Subcutaneous adipose tissue (tissue), 4 donors: ENCODE measurements around the gene ST8SIA2. TPM values are rescaled to one million over a fixed set of nuclear protein-coding genes. Genes with fewer than 3 reads are reported as not detected.

ENCODE experiments used
- total RNA-seq, 4 donors: library from RNA; depleted of rRNA; stranded (reverse); fragments of >200 nt; gene quantifications; one replicate each; pipeline ENCODE4 v1.1.0, GENCODE V29; 2016
- TF ChIP-seq, protein P1 (sequence below): fragments of 450-650 bp; IDR thresholded peaks from one replicate; pipeline ENCODE4 v1.5.1; 2016; ENCODE audit warnings: low read depth, mild to moderate bottlenecking, control low read depth, antibody characterized with exemption, moderate library complexity

Gene ST8SIA2
- total RNA-seq, 4 donors from 2014 or later = not detected

DNA sequence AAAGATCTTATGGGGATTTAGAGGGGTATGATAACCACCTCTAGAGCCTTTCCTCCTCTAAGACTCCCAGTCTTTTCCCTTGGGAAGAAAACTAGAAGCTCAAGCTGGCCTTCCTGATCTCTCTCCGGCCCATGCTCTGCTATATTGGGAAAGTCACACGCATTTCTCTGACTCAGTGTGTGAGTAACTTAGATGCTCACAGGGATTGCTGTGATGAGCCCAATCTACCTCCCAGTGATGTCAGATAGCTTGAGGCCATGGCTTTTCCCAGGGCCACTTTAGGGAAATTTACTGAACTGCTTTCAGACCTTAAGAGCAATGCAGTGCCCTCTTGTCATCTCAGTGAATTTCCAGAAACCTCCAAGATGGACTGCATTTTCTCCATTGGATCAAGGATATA lies 8.6 kb upstream of the ST8SIA2 start:
- TF ChIP-seq, protein P1, sequence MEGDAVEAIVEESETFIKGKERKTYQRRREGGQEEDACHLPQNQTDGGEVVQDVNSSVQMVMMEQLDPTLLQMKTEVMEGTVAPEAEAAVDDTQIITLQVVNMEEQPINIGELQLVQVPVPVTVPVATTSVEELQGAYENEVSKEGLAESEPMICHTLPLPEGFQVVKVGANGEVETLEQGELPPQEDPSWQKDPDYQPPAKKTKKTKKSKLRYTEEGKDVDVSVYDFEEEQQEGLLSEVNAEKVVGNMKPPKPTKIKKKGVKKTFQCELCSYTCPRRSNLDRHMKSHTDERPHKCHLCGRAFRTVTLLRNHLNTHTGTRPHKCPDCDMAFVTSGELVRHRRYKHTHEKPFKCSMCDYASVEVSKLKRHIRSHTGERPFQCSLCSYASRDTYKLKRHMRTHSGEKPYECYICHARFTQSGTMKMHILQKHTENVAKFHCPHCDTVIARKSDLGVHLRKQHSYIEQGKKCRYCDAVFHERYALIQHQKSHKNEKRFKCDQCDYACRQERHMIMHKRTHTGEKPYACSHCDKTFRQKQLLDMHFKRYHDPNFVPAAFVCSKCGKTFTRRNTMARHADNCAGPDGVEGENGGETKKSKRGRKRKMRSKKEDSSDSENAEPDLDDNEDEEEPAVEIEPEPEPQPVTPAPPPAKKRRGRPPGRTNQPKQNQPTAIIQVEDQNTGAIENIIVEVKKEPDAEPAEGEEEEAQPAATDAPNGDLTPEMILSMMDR = no peak

DNA sequence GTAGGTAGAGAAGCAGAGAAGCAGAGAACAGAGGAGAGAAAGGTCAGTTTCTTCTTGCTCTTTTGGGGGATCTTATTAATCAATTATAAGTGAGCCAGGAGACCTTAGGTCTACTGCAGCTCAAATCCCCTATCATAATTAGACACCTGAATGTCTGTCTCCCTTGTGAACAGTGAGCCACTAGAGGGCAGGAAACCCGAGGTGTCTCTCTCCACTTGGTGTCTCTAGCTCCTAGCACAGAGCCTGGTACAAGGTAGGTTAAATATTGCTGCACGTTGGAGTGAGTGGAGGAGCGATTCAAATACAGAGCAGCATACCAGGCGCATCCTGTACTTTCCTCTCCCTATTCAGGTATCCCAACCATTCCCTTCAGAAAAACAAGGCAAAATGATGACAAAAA lies 2.0 kb upstream of the ST8SIA2 start:
- TF ChIP-seq, protein P1 = no peak

DNA sequence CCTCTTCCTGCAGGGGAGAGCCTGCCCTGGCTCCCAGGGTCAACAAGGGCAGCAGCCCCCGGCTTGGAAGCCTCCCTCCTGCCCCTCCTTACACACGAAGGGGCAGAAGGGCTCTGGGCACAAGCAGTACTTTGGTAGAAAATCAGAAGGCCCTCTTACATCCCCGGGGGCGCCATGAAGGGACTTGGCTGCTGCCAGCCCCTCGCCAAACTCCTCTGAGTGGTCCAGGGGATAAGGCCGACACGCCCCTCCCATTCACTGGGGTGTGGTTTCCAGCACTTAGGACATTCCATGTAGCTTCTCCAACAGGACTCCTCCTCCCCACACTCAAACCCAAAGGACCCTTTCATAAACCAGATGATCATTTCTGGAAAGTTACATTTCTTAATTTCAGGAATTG lies 1.2 kb upstream of the ST8SIA2 start:
- TF ChIP-seq, protein P1 = no peak

DNA sequence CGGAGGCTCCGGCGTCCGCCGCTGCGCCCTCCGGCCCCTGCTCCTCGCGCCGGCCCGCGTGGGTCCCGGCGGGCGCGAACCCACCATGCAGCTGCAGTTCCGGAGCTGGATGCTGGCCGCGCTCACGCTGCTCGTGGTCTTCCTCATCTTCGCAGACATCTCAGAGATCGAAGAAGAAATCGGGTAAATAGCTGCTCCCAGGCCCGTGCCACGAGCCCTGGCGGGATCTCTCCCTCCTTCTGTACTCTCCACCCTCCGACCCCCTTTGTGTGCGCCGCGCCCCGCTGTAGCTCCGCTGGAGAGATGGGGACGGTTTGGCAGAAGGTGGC lies 263 bp downstream of the ST8SIA2 start:
- TF ChIP-seq, protein P1 = no peak

DNA sequence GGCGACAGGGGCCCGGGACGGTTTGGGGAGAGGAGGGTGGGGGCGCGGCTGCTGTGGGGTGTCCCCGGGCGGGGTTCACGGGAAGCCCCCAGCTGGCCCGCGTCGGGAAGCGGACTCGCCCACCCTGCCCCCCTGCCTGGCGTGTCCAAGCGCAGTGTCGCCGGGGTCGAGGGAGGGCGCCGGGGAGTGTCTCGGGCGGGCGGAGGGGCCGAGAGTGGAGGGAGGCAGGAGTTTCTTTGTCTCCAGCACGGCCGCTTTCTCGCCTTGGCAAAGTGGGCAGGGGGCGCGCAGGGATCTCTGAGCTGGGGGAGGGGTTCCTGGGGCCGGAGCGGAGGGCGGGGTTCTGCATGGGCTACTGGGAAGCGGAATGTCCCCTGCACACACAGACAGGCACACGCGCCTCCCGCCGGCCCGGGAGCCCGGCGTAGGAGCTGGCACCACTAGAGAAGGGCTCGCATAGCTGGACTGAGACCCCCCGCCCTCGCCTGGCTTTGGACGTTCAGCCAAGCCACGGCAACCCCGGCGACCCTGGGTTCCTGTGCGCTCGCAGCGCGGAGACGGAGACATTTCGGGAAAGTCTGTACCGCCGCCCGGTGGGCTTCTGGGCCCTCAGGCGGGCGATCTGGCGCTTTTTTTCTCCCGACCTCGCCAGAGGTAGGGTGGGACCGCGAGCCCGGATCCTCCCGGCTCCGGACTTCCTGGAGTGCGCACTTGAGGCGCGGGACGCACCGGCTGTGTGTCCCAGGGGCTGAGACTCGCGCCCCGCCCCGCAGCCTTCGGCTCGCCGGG lies 822 bp downstream of the ST8SIA2 start:
- TF ChIP-seq, protein P1 = no peak

DNA sequence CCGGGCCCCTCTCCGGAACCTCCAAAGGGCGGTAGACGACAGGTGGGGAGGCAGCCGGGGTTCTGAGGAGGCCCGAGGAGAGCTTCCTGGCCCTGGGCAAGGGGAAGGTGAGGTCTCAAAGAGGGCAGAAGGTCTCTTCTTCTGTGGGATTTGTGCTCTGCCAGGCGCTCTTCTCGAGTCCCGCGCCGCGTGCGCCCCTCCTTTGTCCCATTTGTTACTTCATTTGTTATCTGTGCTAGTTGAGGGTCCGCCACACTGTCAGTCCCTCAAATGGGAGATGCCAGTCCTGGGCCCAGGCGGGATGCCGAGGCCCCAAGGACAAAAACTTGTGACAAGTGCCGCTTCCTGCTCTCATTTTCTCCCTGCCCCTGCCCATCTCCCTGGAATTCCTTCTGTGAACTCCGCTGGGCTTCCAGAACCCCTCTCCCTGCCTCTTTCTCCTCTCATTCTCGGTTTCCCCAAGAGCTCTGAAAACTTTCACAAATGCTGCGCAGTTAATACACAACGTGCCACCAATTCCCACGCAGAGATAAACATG lies 1.5 kb downstream of the ST8SIA2 start:
- TF ChIP-seq, protein P1 = no peak

DNA sequence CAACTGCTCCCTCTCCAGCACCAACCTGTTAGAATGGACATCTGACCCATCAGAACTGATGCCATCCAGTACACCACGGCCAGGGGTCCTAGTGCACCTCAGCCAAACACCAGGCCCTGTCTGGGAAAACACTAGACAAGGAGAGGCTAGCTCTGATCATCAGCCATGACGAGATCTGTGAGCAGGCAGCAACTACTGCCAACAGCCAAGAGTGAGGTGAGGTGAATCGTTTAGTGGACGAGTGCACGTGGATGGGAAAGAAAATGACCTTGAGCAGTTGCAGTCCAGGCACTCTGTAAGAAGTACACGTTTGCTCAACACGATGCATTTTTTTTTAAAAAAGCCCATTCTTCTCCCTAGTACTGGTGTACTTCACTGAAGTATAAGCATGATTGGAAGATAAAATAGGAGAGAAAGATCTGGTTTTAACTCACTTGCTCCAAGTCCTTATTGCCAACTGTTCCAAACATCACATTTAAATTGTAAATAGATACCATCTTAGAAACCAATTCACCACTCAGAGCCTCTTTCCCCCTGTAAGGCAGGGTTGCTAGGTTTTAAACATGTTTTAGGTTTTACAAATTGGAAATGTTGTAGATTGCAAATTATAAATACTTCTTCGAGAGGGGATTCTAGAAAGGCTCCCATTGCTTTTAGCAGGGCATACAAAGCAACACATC lies 5.7 kb downstream of the ST8SIA2 start:
- TF ChIP-seq, protein P1 = no peak
